GM18870 (cell line): ENCODE measurements around the gene NANOS2.

Source experiments
- ATAC-seq: cut with Tn5 transposase; IDR thresholded peaks from one replicate; pipeline ENCODE4 v1.9.1; 2021; ENCODE audit warnings: moderate library complexity; ENCODE audit not compliant: unreplicated experiment

Gene NANOS2

GRCh38 chr19:45929247-45929646, 14.7 kb upstream of the NANOS2 start:
- ATAC-seq: no peak

- ATAC-seq: no peak
Measured at GRCh38 chr19:45927565-45928261, 13.1 kb upstream of the NANOS2 start.

- no peak for ATAC-seq
Measured at GRCh38 chr19:45924891-45925447, 10.4 kb upstream of the NANOS2 start.

- no peak for ATAC-seq
Measured at GRCh38 chr19:45922281-45922680, 7.7 kb upstream of the NANOS2 start.

- ATAC-seq: no peak
Measured at GRCh38 chr19:45920458-45920857, 5.9 kb upstream of the NANOS2 start.

- ATAC-seq: no peak
Measured at GRCh38 chr19:45919678-45920077, 5.1 kb upstream of the NANOS2 start.

GRCh38 chr19:45918721-45919120, 4.1 kb upstream of the NANOS2 start:
- ATAC-seq: no peak

GRCh38 chr19:45917421-45918091, 3.0 kb upstream of the NANOS2 start:
- no peak for ATAC-seq

GRCh38 chr19:45911291-45911690, 3.3 kb downstream of the NANOS2 start:
- ATAC-seq: no peak

- ATAC-seq: no peak
Measured at GRCh38 chr19:45908956-45909355, 5.6 kb downstream of the NANOS2 start.

- ATAC-seq: no peak
Measured at GRCh38 chr19:45906221-45906620, 8.4 kb downstream of the NANOS2 start.

- ATAC-seq: no peak
Measured at GRCh38 chr19:45905011-45905410, 9.6 kb downstream of the NANOS2 start.

- ATAC-seq: peak; percentile 85
Measured at GRCh38 chr19:45902651-45903625, 11.6 kb downstream of the NANOS2 start.

GRCh38 chr19:45901912-45902650, 12.5 kb downstream of the NANOS2 start, which contains the start of gene MYPOP:
MYPOP (minus strand) TSS chr19:45902613; CDS start chr19:45901773, 840 bp downstream.
- ATAC-seq: no peak

GRCh38 chr19:45901432-45901911, 13.1 kb downstream of the NANOS2 start:
- no peak for ATAC-seq

- ATAC-seq: no peak
Measured at GRCh38 chr19:45900738-45901431, 13.7 kb downstream of the NANOS2 start.

GRCh38 chr19:45899919-45900589, 14.5 kb downstream of the NANOS2 start:
- ATAC-seq: no peak

GRCh38 chr19:45899253-45899652, 15.3 kb downstream of the NANOS2 start:
- ATAC-seq: no peak

- ATAC-seq: no peak
Measured at GRCh38 chr19:45897261-45897812, 17.2 kb downstream of the NANOS2 start.
